Kidney (tissue), 14 donors: ENCODE data around the gene NHERF2. TPM values are rescaled to one million over a fixed set of nuclear protein-coding genes. Genes with fewer than 3 reads are reported as not detected.
A peak's percentile ranks its signal among the peaks of the same experiment; 100 is the strongest.

Source experiments
- DNase-seq, 5 donors: peaks; one replicate each; pipeline ENCODE4 v3.0.0-alpha.2; 2013 to 2020
- FAIRE-seq: peaks from 2 replicates; lab custom pipeline; 2012; peaks lifted over from hg19 to GRCh38; lab: Jason Lieb, UNC
- H3K27ac ChIP-seq, 2 donors: one replicate each; pipeline ENCODE4 v1.7.0; 2013; ENCODE audit warnings: low read depth in 2 of 2, low read length in 2 of 2, inconsistent platforms in 1 of 2
- H3K27me3 ChIP-seq: one replicate; pipeline ENCODE4 v1.7.1; 2013; ENCODE audit warnings: low read length, inconsistent platforms; ENCODE audit not compliant: control insufficient read depth, insufficient read depth
- H3K36me3 ChIP-seq, 3 donors: one replicate each; pipeline versions ENCODE4 v1.7.0 to v1.7.1; 2013; ENCODE audit warnings: low read length in 3 of 3, control low read depth in 1 of 3, inconsistent platforms in 1 of 3; ENCODE audit not compliant: insufficient read depth in 3 of 3, control insufficient read depth in 2 of 3
- H3K4me1 ChIP-seq, 3 donors: one replicate each; pipeline versions ENCODE4 v1.7.0 to v1.7.1; 2013; ENCODE audit warnings: low read length in 3 of 3, inconsistent platforms in 1 of 3, low read depth in 1 of 3; ENCODE audit not compliant: control insufficient read depth in 2 of 3, insufficient read depth in 2 of 3
- H3K4me3 ChIP-seq, 3 donors: one replicate each; pipeline versions ENCODE4 v1.7.0 to v1.8.1; 2013; ENCODE audit warnings: low read length in 3 of 3, control low read depth in 1 of 3, inconsistent platforms in 1 of 3
- H3K9ac ChIP-seq, 3 donors: one replicate each; pipeline versions ENCODE4 v1.7.0 to v1.7.1; 2013; ENCODE audit warnings: low read length in 3 of 3, control low read depth in 1 of 3, inconsistent platforms in 1 of 3
- H3K9me3 ChIP-seq, 3 donors: one replicate each; pipeline versions ENCODE4 v1.7.0 to v1.7.1; 2013; ENCODE audit warnings: low read length in 3 of 3, control low read depth in 1 of 3, inconsistent platforms in 1 of 3; ENCODE audit not compliant: control insufficient read depth in 2 of 3, insufficient read depth in 1 of 3
- intact Hi-C: fragments of 100-400 bp; cut with DNase I; formaldehyde crosslinking; loops from one replicate; pipeline ENCODE4 v1.11.1; 2022
- polyA plus RNA-seq: library from polyadenylated mRNA; stranded (reverse); fragments of 350-450 nt; fragmentation: Illumina TruSeq; extraction: RNeasy Lipid Tissue Mini Kit (QIAGEN cat#74804); gene quantifications from one replicate; pipeline ENCODE4 v1.2.3, GENCODE V29; 2014; ENCODE audit warnings: low read depth, low replicate concordance; ENCODE audit not compliant: insufficient read depth
- total RNA-seq: library from RNA; stranded (reverse); fragmentation: NEBNext Ultra II Directional; extraction: Animal tissue kit (Norgen Biotek cat#: 25700); gene quantifications from one replicate; pipeline ENCODE4 v1.2.1, GENCODE V29; 2021
- TF ChIP-seq, protein P1 (sequence below): IDR thresholded peaks from 3 replicates; pipeline ENCODE4 v1.5.1; 2012; ENCODE audit warnings: mild to moderate bottlenecking, moderate library complexity, borderline replicate concordance; ENCODE audit not compliant: insufficient read depth; ENCODE audit errors: extremely low read depth
- donor health status: control.
- donor health status: control.
- donor health status: control.
- donor health status: control.
- donor health status: control.
- donor health status: DM: yes; HTN: yes; CAD: no.
- donor health status: Normal renal cell carcinoma (clear cell type).

NHERF2 gene
- total and polyA plus RNA-seq, 2 donors from 2014 or later, result 238 to 405 TPM

DNA sequence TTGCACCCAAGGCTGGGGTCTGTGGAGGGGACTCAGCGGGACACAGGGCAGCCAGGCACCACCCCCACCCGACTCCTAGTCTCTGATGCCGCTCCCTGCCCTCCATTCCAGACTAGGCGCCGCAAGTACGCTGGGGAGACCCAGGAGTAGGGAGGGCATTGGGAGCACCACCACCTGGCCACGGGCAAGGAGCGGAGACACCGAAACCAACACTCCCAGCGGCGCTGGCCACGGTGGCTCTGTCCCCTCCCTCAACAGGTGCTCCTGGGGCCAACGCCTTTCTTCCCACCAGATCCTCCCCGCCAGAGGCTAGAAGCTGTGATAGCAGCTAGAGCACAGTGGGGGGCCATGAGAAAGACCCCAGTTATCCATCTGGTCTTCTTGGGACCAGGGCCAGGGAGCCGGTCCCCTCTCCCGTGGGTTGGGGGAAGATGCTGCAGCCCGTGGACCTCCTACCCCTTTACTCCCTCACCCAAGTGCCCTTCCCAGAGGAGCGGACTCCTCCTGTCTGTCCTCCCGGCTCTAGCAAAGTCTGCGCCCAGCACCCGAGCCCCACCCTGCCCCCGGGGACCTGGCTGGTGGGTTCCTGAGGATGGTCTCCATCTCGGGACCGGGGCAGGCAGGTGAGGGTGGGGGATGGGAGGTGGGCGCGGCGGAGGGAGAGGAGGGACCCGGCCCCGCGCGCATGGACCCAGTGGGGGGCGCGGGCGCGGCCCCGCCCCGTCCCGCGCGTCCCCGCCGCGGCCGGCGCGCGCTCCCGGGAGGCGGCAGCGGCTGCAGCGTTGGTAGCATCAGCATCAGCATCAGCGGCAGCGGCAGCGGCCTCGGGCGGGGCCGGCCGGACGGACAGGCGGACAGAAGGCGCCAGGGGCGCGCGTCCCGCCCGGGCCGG is 37.2 kb upstream of the NHERF2 start, which contains the start of gene SYNGR3:
Gene SYNGR3, plus strand, starts transcription at position 762 of the 892 bp plus-strand sequence. CDS start 133 bp downstream, outside the sequence.
- H3K27ac ChIP-seq, result peak within 1 kb of the TSS in 1 of 2 donors; percentile 26
- FAIRE-seq, result no peak
- peak within 1 kb of the TSS in 1 of 3 donors; percentile 39 for H3K4me3 ChIP-seq

DNA sequence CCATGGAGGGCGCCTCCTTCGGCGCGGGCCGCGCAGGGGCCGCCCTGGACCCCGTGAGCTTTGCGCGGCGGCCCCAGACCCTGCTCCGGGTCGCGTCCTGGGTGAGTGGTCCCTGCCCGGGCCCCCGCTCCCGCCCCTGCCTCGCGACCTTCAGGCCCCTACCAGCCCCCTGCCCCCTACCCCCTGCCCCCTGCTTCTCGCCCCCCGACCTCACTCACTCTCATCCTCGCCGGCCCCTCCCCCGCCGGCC is 36.7 kb upstream of the NHERF2 start:
- FAIRE-seq (no peak), DNase-seq (no peak)
- peaks cover 0 to 12% (median 8%) of the 10 kb centered on the region in 3 donors for H3K36me3 ChIP-seq
- TF ChIP-seq, protein P1, sequence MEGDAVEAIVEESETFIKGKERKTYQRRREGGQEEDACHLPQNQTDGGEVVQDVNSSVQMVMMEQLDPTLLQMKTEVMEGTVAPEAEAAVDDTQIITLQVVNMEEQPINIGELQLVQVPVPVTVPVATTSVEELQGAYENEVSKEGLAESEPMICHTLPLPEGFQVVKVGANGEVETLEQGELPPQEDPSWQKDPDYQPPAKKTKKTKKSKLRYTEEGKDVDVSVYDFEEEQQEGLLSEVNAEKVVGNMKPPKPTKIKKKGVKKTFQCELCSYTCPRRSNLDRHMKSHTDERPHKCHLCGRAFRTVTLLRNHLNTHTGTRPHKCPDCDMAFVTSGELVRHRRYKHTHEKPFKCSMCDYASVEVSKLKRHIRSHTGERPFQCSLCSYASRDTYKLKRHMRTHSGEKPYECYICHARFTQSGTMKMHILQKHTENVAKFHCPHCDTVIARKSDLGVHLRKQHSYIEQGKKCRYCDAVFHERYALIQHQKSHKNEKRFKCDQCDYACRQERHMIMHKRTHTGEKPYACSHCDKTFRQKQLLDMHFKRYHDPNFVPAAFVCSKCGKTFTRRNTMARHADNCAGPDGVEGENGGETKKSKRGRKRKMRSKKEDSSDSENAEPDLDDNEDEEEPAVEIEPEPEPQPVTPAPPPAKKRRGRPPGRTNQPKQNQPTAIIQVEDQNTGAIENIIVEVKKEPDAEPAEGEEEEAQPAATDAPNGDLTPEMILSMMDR, result no peak
- peaks cover 19% of the 10 kb centered on the region for H3K27me3 ChIP-seq
- peaks cover 0 to 19% (median 4%) of the 10 kb centered on the region in 3 donors for H3K4me1 ChIP-seq
- no peak overlapping the region for H3K27ac ChIP-seq
- H3K4me3 ChIP-seq, result no peak overlapping the region
- intact Hi-C loops, result no loop called here
- no peaks in the 10 kb centered on the region for H3K9me3 ChIP-seq
- no peak overlapping the region for H3K9ac ChIP-seq

More for the DNA sequence above, 37.2 kb upstream of the NHERF2 start, which contains the start of gene SYNGR3:
- H3K4me1 ChIP-seq, result peaks cover 0 to 22% (median 8%) of the 10 kb centered on the region in 3 donors
- H3K9ac ChIP-seq, result peak within 1 kb of the TSS in 2 of 3 donors; percentile 46
- H3K9me3 ChIP-seq, result no peaks in the 10 kb centered on the region
- H3K36me3 ChIP-seq, result peaks cover 0 to 12% (median 8%) of the 10 kb centered on the region in 3 donors
- peak in 2 of 5 donors; percentile 4 to 78 for DNase-seq
- TF ChIP-seq, protein P1, result no peak
- peaks cover 19% of the 10 kb centered on the region for H3K27me3 ChIP-seq
- intact Hi-C loops, result no loop called here

DNA sequence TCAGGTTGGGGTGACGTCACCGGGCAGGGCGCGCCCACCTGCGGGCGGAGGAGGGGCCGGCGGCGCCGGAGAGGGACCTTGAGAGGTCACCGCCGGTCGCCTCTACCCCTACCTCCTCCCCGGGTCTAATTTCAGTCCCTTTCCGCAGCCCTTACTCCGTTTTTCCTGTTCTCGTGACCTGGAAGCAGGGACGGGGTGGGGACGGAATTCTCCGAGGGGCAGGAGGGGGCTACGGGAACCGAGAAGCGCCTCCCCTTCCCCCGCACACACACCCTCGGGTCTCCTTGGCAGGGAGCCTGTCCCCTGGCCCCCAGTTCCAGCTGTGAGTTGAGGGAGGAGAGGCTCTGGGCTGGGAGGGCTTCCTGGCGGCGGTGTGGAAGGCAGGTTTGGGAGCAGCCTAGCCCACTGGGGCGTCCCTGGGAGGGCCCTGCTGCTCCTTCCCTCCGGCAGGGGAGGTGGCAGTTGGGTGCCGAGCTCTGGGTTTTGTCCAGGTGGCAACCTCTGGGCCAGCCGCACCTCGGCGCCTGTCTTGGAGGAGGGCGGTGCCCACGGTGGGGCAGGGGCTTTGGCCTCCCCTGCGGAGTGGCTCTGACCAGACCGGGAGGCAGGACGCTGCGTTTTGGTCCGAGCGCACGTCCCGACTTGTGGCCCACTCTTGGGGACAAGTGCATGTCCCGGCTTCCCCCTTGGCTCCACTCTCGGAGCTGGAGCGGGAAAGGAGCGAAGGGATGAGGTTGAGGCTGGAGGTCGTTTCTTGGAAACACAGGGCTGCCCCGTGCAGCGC is 36.2 kb upstream of the NHERF2 start:
- DNase-seq, result peak in 4 of 5 donors; percentile 55 to 82 (median 64)
- Histone ChIP-seq H3K9me3 (no peaks in the 10 kb centered on the region), H3K27ac (no peak overlapping the region), H3K4me3 (peak overlapping the region in 1 of 3 donors; percentile 39), H3K4me1 (peaks cover 0 to 14% (median 0%) of the 10 kb centered on the region in 3 donors), H3K36me3 (peaks cover 0 to 11% (median 8%) of the 10 kb centered on the region in 3 donors), H3K9ac (peak overlapping the region in 2 of 3 donors; percentile 46), H3K27me3 (peaks cover 19% of the 10 kb centered on the region)
- intact Hi-C loops, result no loop called here
- TF ChIP-seq, protein P1, result no peak
- FAIRE-seq, result no peak
